Psoas muscle (tissue), 8 donors: ENCODE results near the gene DYNLT4. TPM values are rescaled to one million over a fixed set of nuclear protein-coding genes. Genes with fewer than 3 reads are reported as not detected.
A peak's percentile ranks its signal among the peaks of the same experiment; 100 is the strongest.

Experiments
- ATAC-seq, 4 donors: fragments of 200-7000 bp; cut with Tn5 transposase; one replicate each; pipeline ENCODE4 v1.9.1; 2020; ENCODE audit warnings: moderate library complexity in 3 of 4, mild to moderate bottlenecking in 2 of 4
- DNase-seq, 2 donors: peaks; one replicate each; pipeline ENCODE4 v3.0.0-alpha.2; 2020
- H3K27ac ChIP-seq: fragments of 200-600 bp; one replicate; pipeline ENCODE4 v1.8.0; 2022
- H3K27me3 ChIP-seq, 3 donors: fragments of 200-600 bp in 1 of 3; one replicate each; pipeline versions ENCODE4 v1.6.1 to v1.8.0; 2013 to 2022; ENCODE audit warnings: low read length in 2 of 3, mild to moderate bottlenecking in 2 of 3, moderate library complexity in 1 of 3; ENCODE audit not compliant: insufficient read depth in 3 of 3
- H3K36me3 ChIP-seq, 2 donors: fragments of 200-600 bp in 1 of 2; one replicate each; pipeline versions ENCODE4 v1.6.1 to v1.8.0; 2013 to 2022; ENCODE audit warnings: low read depth in 1 of 2, mild to moderate bottlenecking in 1 of 2, moderate library complexity in 1 of 2; ENCODE audit not compliant: insufficient read depth in 1 of 2
- H3K4me1 ChIP-seq: fragments of 200-600 bp; one replicate; pipeline ENCODE4 v1.8.0; 2022
- H3K4me3 ChIP-seq: fragments of 200-600 bp; one replicate; pipeline ENCODE4 v1.8.0; 2022; ENCODE audit warnings: mild to moderate bottlenecking
- H3K9me3 ChIP-seq: fragments of 200-600 bp; one replicate; pipeline ENCODE4 v1.8.0; 2022
- CTCF ChIP-seq: fragments of 200-600 bp; IDR thresholded peaks from one replicate; pipeline ENCODE4 v1.8.0; 2022; ENCODE audit warnings: antibody characterized with exemption
- WGBS, 3 donors: extraction: QIAGEN DNeasy Blood & Tissue Kit; methylation state at CpG; one replicate each; pipeline versions ENCODE4 v1.1.6 to v1.1.7; 2013; 5-methylcytosine and 5-hydroxymethylcytosine counted together
- intact Hi-C, 2 donors: fragments of 100-400 bp; cut with DNase I; formaldehyde crosslinking; loops; one replicate each; pipeline versions ENCODE4 v1.11.0 to v1.14.2; 2022
- polyA plus RNA-seq, 3 donors: library from polyadenylated mRNA; stranded (reverse); fragments of 200-250 nt; gene quantifications; one replicate each; pipeline ENCODE4 v1.2.3, GENCODE V29; 2013
- total RNA-seq, 4 donors: library from RNA; stranded (reverse); fragmentation: NEBNext Ultra II Directional in 2 of 4; extraction: Animal tissue kit (Norgen Biotek cat#: 25700) in 2 of 4; gene quantifications; one replicate each; pipeline versions ENCODE4 v1.2.1 to v1.2.4, GENCODE V29; 2021 to 2023
- donor health status: healthy with polysubstance abuse.
- donor health status: DM: no; HTN: no; CAD: no; lungs with moderate emphysema.
- donor health status: Bipolar disorder and iron deficiency.
- donor health status: healthy.
- donor health status: DM: yes; HTN: yes; CAD: no.
- donor health status: DM: no; HTN: no; CAD: no.
- donor health status: DM: no; HTN: no; CAD: no.
- donor health status: DM: yes; HTN: yes; CAD: no.

The DYNLT4 gene
- total and polyA plus RNA-seq, 7 donors: 0.06 to 0.59 (median 0.32) TPM; not detected in 2

- TF ChIP-seq CTCF: peak; percentile 99
- ATAC-seq (peak; percentile 77 to 89 (median 84)), DNase-seq (peak; percentile 72 to 85)
- Histone ChIP-seq H3K9me3 (no peaks in the 10 kb centered on the region), H3K27ac (peak overlapping the region; percentile 48), H3K4me1 (peaks cover 19% of the 10 kb centered on the region), H3K36me3 (peaks cover 0 to 5% of the 10 kb centered on the region in 2 donors), H3K4me3 (peak overlapping the region; percentile 68), H3K27me3 (no peaks in the 10 kb centered on the region)
- WGBS, 3 donors: 5 to 10% (median 7%) methylated on average over 48 to 49 of the region's 49 CpGs
- intact Hi-C loops: loop anchor here (5.0 kb wide), 2 partner anchors 36 to 511 kb away; no protein-coding TSS in a partner anchor
Observed at GRCh38 chr1:44786138-44786840, 20.9 kb downstream of the DYNLT4 start.

GRCh38 chr1:44785501-44786137 is 21.5 kb downstream of the DYNLT4 start:
- no peaks in the 10 kb centered on the region for H3K9me3 ChIP-seq
- no peaks in the 10 kb centered on the region for H3K27me3 ChIP-seq
- peak overlapping the region; percentile 48 for H3K27ac ChIP-seq
- H3K4me1 ChIP-seq: peaks cover 19% of the 10 kb centered on the region
- WGBS, 3 donors: 34 to 37% (median 35%) methylated on average over 11 of the region's 11 CpGs
- intact Hi-C loops: loop anchor here (5.0 kb wide), 2 partner anchors 37 to 512 kb away; no protein-coding TSS in a partner anchor
- H3K4me3 ChIP-seq: peak overlapping the region; percentile 68
- ATAC-seq (no peak), DNase-seq (no peak)
- TF ChIP-seq CTCF: no peak
- H3K36me3 ChIP-seq: peaks cover 0 to 12% of the 10 kb centered on the region in 2 donors

- WGBS, 3 donors: 69 to 80% (median 69%) methylated on average over 6 of the region's 6 CpGs
- peaks cover 0 to 18% of the 10 kb centered on the region in 2 donors for H3K36me3 ChIP-seq
- H3K4me3 ChIP-seq: no peak overlapping the region
- H3K27me3 ChIP-seq: no peaks in the 10 kb centered on the region
- peaks cover 19% of the 10 kb centered on the region for H3K4me1 ChIP-seq
- H3K9me3 ChIP-seq: no peaks in the 10 kb centered on the region
- intact Hi-C loops: loop anchor here (5.0 kb wide), 2 partner anchors 37 to 512 kb away; no protein-coding TSS in a partner anchor
- no peak for TF ChIP-seq CTCF
- no peak overlapping the region for H3K27ac ChIP-seq
- DNase-seq: no peak
- no peak for ATAC-seq
Observed at GRCh38 chr1:44785029-44785380, 22.1 kb downstream of the DYNLT4 start.

GRCh38 chr1:44784094-44785028 is 22.8 kb downstream of the DYNLT4 start:
- H3K4me1 ChIP-seq: peaks cover 19% of the 10 kb centered on the region
- H3K36me3 ChIP-seq: peaks cover 0 to 24% of the 10 kb centered on the region in 2 donors
- H3K27ac ChIP-seq: no peak overlapping the region
- intact Hi-C loops: loop anchor here (5.0 kb wide), 2 partner anchors 38 to 513 kb away; no protein-coding TSS in a partner anchor
- TF ChIP-seq CTCF: no peak
- WGBS, 3 donors: 8 to 10% (median 9%) methylated on average over 44 to 71 of the region's 71 CpGs
- peak overlapping the region; percentile 68 for H3K4me3 ChIP-seq
- H3K9me3 ChIP-seq: no peaks in the 10 kb centered on the region
- H3K27me3 ChIP-seq: no peaks in the 10 kb centered on the region
- ATAC-seq (peak; percentile 11 to 25 (median 16)), DNase-seq (no peak)
